ENCODE results near the gene RACK1.

The RACK1 gene

GRCh38 chr5:181233801-181234454, 9.8 kb downstream of the RACK1 start:
- DNase-seq: no peak

- no peak for DNase-seq
Observed at GRCh38 chr5:181233088-181233800, 10.5 kb downstream of the RACK1 start.

GRCh38 chr5:181232593-181232992, 11.1 kb downstream of the RACK1 start:
- no peak for DNase-seq

- DNase-seq: no peak
Observed at GRCh38 chr5:181231432-181231831, 12.3 kb downstream of the RACK1 start.

- no peak for DNase-seq
Observed at GRCh38 chr5:181230551-181230950, 13.2 kb downstream of the RACK1 start.

GRCh38 chr5:181229996-181230395, 13.7 kb downstream of the RACK1 start:
- DNase-seq: no peak

GRCh38 chr5:181224390-181225229, 19.1 kb downstream of the RACK1 start:
- no peak for DNase-seq

- no peak for DNase-seq
Observed at GRCh38 chr5:181223729-181224389, 19.8 kb downstream of the RACK1 start.

GRCh38 chr5:181223058-181223728, 20.5 kb downstream of the RACK1 start, which contains the start of gene TRIM41:
Gene TRIM41, plus strand, starts transcription at chr5:181223281. Its CDS starts 719 bp downstream, at chr5:181224000.
- no peak for DNase-seq

GRCh38 chr5:181222630-181223057, 21.1 kb downstream of the RACK1 start:
- no peak for DNase-seq

GRCh38 chr5:181221792-181222629, 21.7 kb downstream of the RACK1 start:
- DNase-seq: no peak

- no peak for DNase-seq
Observed at GRCh38 chr5:181221105-181221791, 22.5 kb downstream of the RACK1 start.

GRCh38 chr5:181220178-181220515, 23.6 kb downstream of the RACK1 start:
- DNase-seq: no peak

- no peak for DNase-seq
Observed at GRCh38 chr5:181219262-181220177, 24.2 kb downstream of the RACK1 start.

- no peak for DNase-seq
Observed at GRCh38 chr5:181218795-181219124, 24.9 kb downstream of the RACK1 start.

- no peak for DNase-seq
Observed at GRCh38 chr5:181217803-181218062, 26.0 kb downstream of the RACK1 start.

- DNase-seq: no peak
Observed at GRCh38 chr5:181217111-181217802, 26.4 kb downstream of the RACK1 start.

All from nucleus accumbens (tissue), 56 donors.